GM06990 (cell line): ENCODE results near the gene PRG2.

ENCODE experiments used
- DNase-seq: peaks from one replicate; pipeline ENCODE4 v3.0.0-alpha.2; 2011; ENCODE audit not compliant: insufficient read length; ENCODE audit errors: extremely low read depth
- H3K27me3 ChIP-seq: replicated peaks from 2 replicates; pipeline ENCODE4 v1.6.0; 2011; ENCODE audit warnings: low read length; ENCODE audit not compliant: control insufficient read depth, insufficient read depth
- H3K36me3 ChIP-seq: 2 replicates; pipeline ENCODE4 v1.5.1; 2011; ENCODE audit warnings: low read length; ENCODE audit not compliant: control insufficient read depth, insufficient read depth
- H3K4me3 ChIP-seq: replicated peaks from 2 replicates; pipeline ENCODE4 v1.5.1; 2011; ENCODE audit warnings: low read depth, mild to moderate bottlenecking, control low read depth, low read length
- CTCF ChIP-seq: IDR thresholded peaks from 2 replicates; pipeline ENCODE4 v1.5.1; 2011; ENCODE audit warnings: low read length, control low read depth, mild to moderate bottlenecking, inconsistent platforms; ENCODE audit not compliant: insufficient read depth, poor library complexity, severe bottlenecking

PRG2 gene

GRCh38 chr11:57416436-57416835, 26.0 kb upstream of the PRG2 start:
- H3K27me3 ChIP-seq, result no peaks in the 10 kb centered on the region
- TF ChIP-seq CTCF, result no peak
- H3K4me3 ChIP-seq, result no peak overlapping the region
- DNase-seq, result no peak
- peaks cover 53% of the 10 kb centered on the region for H3K36me3 ChIP-seq

DNA sequence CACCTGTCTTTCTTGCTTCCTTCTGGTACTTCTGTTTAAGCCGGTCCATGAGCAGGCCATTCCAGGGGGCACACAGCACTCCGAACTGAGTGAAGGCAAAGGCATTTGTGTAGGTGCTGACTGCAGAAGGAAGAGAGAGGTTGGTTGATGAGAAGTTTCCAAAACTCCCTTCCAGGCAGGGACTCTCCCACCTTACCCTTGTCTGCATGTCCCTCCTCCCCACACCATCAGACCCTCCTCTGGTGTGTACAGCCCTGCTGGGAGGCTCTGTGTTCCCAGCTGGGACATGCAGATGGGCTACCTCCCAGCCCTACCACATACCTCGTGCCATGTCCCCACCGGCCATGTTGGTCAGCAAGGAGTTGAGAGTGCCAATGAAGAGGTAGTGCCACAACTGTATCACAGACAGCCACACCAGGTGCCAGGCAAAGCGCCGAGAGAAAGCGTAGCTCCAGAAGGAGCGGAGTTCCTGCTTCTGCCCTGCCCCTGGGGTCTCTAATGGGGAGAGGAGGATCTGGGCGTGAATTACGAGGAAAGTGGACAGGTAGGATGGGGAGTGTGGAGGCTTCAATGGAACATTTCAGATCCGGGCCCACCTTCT, 24.3 kb upstream of the PRG2 start:
- H3K27me3 ChIP-seq, result no peaks in the 10 kb centered on the region
- H3K36me3 ChIP-seq, result peaks cover 45% of the 10 kb centered on the region
- no peak for DNase-seq
- no peak for TF ChIP-seq CTCF
- no peak overlapping the region for H3K4me3 ChIP-seq

DNA sequence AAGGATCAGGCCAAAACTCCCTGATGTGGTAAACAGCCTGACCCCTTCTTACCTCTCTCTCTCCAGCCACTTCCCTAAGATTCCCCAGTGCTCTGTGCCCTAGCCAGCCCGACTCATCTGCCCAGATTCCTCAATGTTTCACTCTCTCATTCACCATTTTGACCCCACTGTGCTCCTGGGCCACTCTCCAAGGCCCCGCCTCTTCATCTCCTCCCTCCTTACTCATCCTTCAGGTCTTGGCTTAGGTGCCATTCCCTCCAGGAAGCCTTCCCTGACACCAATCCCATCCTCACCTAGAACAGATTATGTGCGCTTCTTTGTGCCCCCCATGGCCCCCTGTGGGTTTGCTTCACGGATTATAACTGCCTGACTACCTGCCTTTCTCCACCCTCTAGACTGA, 23.2 kb upstream of the PRG2 start:
- no peak for TF ChIP-seq CTCF
- Histone ChIP-seq H3K36me3 (peaks cover 46% of the 10 kb centered on the region), H3K4me3 (no peak overlapping the region), H3K27me3 (no peaks in the 10 kb centered on the region)
- no peak for DNase-seq

DNA sequence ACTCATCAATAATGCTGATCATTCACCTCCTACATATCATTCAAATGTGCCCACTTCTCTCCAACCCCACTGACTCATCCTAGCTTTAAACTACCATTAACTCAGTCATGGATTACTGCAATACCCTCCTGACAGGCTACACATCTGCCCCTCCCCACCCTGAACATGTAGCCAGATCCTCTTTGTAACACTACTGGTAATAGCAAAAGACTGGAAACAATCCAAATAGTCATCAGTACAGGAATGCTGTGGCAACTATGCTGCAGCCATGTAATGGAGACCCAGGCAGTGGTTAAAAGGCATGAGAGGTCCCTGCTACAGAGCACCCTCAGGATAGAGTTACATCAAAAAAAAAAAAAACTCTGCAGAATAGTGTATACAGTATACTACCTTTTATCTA, 19.8 kb upstream of the PRG2 start:
- no peak for DNase-seq
- Histone ChIP-seq H3K36me3 (peaks cover 43% of the 10 kb centered on the region), H3K4me3 (no peak overlapping the region), H3K27me3 (no peaks in the 10 kb centered on the region)
- no peak for TF ChIP-seq CTCF

- Histone ChIP-seq H3K27me3 (no peaks in the 10 kb centered on the region), H3K36me3 (peaks cover 37% of the 10 kb centered on the region), H3K4me3 (no peak overlapping the region)
- no peak for DNase-seq
- TF ChIP-seq CTCF, result no peak
Observed at GRCh38 chr11:57409321-57410100, 19.1 kb upstream of the PRG2 start.
